ENCODE measurements around the gene FANCD2. TPM values are rescaled to one million over a fixed set of nuclear protein-coding genes. Genes with fewer than 3 reads are reported as not detected.

Gene FANCD2
- polyA plus RNA-seq, 1 of the 3 experiments (the other 2 are of a cell fraction) = 7.3 TPM

DNA sequence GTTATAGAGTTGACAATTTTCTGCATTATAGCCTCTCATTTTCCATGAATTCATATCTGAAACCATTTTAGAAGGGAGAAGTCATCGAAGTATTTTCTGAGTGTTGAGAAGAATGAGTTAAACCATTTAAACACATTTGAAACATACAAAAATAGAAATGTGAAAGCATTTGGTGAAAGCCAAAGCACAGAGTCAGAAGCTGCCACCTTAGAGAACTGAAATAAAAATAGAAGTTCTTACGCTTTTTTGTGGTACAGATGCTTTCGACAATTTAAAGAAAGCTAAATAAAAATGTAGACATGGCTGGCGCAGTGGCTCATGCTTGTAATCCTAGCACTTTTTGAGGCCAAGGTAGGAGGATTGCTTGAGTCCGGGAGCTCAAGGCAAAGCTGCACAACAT, 72.8 kb downstream of the FANCD2 start:
- Histone ChIP-seq H2AFZ (ENCODE audit: low read depth) (no peak overlapping the region), H3K9me2 (no peaks in the 10 kb centered on the region), H3K4me1 (ENCODE audit: control insufficient read depth in 1 of 2, insufficient read depth in 2 of 2, low read depth in 1 of 2, low read length in 1 of 2) (no peaks in the 10 kb centered on the region), H3K9ac (no peak overlapping the region), H3K9me3 (no peaks in the 10 kb centered on the region), H4K20me1 (ENCODE audit: insufficient read depth) (no peaks in the 10 kb centered on the region), H3K27me3 (ENCODE audit: insufficient read depth) (no peaks in the 10 kb centered on the region), H3K79me2 (ENCODE audit: insufficient read depth) (no peaks in the 10 kb centered on the region), H3F3A (replicated peaks; ENCODE audit: insufficient read depth) (no peaks in the 10 kb centered on the region), H3K36me3 (replicated peaks in 1 of 2; ENCODE audit: control insufficient read depth in 1 of 2, insufficient read depth in 2 of 2, low read length in 1 of 2) (peaks cover 5 to 12% of the 10 kb centered on the region in 2 experiments), H3K4me2 (no peak overlapping the region), H3K4me3 (ENCODE audit: low read depth in 2 of 2, low read length in 1 of 2) (no peak overlapping the region), H3K27ac (ENCODE audit: low read depth in 2 of 2, low read length in 1 of 2) (no peak overlapping the region)
- ChIA-PET POLR2A (interaction anchor here (0.6 kb wide), 1 partner anchor 184 kb away, joined by 3 read pairs; no protein-coding TSS in a partner anchor), CTCF (interaction anchor here (1.2 kb wide), 1 partner anchor 11 kb away, joined by 3 read pairs; no protein-coding TSS in a partner anchor)
- TF ChIP-seq POLR2AphosphoS5 (IDR thresholded peaks at IDR 0.05; ENCODE audit: low read depth, low read length) = no peak
- TF ChIP-seq, protein P1, sequence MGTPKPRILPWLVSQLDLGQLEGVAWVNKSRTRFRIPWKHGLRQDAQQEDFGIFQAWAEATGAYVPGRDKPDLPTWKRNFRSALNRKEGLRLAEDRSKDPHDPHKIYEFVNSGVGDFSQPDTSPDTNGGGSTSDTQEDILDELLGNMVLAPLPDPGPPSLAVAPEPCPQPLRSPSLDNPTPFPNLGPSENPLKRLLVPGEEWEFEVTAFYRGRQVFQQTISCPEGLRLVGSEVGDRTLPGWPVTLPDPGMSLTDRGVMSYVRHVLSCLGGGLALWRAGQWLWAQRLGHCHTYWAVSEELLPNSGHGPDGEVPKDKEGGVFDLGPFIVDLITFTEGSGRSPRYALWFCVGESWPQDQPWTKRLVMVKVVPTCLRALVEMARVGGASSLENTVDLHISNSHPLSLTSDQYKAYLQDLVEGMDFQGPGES (IDR thresholded peaks at IDR 0.05; ENCODE audit: low read depth, low read length) = no peak
- TF ChIP-seq FOSL2 (IDR thresholded peaks at IDR 0.05; ENCODE audit: borderline replicate concordance, low read depth) = no peak
- TF ChIP-seq YY1 (IDR thresholded peaks at IDR 0.05; ENCODE audit: low read depth) = no peak
- TF ChIP-seq, protein P2, sequence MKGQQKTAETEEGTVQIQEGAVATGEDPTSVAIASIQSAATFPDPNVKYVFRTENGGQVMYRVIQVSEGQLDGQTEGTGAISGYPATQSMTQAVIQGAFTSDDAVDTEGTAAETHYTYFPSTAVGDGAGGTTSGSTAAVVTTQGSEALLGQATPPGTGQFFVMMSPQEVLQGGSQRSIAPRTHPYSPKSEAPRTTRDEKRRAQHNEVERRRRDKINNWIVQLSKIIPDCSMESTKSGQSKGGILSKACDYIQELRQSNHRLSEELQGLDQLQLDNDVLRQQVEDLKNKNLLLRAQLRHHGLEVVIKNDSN (IDR thresholded peaks at IDR 0.05; ENCODE audit: borderline replicate concordance, low read depth) = no peak
- TF ChIP-seq GABPA (IDR thresholded peaks at IDR 0.05; ENCODE audit: low read depth) = no peak
- TF ChIP-seq, protein P3, sequence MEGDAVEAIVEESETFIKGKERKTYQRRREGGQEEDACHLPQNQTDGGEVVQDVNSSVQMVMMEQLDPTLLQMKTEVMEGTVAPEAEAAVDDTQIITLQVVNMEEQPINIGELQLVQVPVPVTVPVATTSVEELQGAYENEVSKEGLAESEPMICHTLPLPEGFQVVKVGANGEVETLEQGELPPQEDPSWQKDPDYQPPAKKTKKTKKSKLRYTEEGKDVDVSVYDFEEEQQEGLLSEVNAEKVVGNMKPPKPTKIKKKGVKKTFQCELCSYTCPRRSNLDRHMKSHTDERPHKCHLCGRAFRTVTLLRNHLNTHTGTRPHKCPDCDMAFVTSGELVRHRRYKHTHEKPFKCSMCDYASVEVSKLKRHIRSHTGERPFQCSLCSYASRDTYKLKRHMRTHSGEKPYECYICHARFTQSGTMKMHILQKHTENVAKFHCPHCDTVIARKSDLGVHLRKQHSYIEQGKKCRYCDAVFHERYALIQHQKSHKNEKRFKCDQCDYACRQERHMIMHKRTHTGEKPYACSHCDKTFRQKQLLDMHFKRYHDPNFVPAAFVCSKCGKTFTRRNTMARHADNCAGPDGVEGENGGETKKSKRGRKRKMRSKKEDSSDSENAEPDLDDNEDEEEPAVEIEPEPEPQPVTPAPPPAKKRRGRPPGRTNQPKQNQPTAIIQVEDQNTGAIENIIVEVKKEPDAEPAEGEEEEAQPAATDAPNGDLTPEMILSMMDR (IDR thresholded peaks at IDR 0.05) = no peak
- TF ChIP-seq CHD2 (IDR thresholded peaks at IDR 0.05; ENCODE audit: low read length, partially characterized antibody) = no peak
- TF ChIP-seq SIN3A (IDR thresholded peaks at IDR 0.05; ENCODE audit: borderline replicate concordance, low read depth, low read length) = no peak
- TF ChIP-seq, protein P4, sequence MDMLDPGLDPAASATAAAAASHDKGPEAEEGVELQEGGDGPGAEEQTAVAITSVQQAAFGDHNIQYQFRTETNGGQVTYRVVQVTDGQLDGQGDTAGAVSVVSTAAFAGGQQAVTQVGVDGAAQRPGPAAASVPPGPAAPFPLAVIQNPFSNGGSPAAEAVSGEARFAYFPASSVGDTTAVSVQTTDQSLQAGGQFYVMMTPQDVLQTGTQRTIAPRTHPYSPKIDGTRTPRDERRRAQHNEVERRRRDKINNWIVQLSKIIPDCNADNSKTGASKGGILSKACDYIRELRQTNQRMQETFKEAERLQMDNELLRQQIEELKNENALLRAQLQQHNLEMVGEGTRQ (IDR thresholded peaks at IDR 0.05; ENCODE audit: borderline replicate concordance, low read depth, low read length) = no peak
- TF ChIP-seq GATA2 (CRISPR knock-in tag; IDR thresholded peaks at IDR 0.05) = no peak
- TF ChIP-seq JUND (IDR thresholded peaks at IDR 0.05) = no peak
- TF ChIP-seq TEAD4 (IDR thresholded peaks at IDR 0.05; ENCODE audit: borderline replicate concordance, insufficient read depth) = no peak
- TF ChIP-seq SMC3 (IDR thresholded peaks at IDR 0.05; ENCODE audit: low read depth, low read length) = no peak
- no peak for TF ChIP-seq NFIC (IDR thresholded peaks at IDR 0.05; ENCODE audit: borderline replicate concordance)
- TF ChIP-seq MEF2A (IDR thresholded peaks at IDR 0.05; ENCODE audit: borderline replicate concordance, low read depth) = no peak
- 93% methylated on average over 5 of the region's 5 CpGs for WGBS (ENCODE audit: low lambda C conversion rate)
- no peak for DNase-seq
